K562 (cell line): ENCODE data around the gene SIRT3. TPM values are rescaled to one million over a fixed set of nuclear protein-coding genes. Genes with fewer than 3 reads are reported as not detected.

Source experiments
- ATF4 ChIP-seq: fragments of 450-650 bp; formaldehyde crosslinking; IDR thresholded peaks from 2 replicates; pipeline ENCODE4 v1.4.0; 2022; ENCODE audit warnings: mild to moderate bottlenecking, moderate library complexity
- BHLHE40 ChIP-seq: IDR thresholded peaks from 2 replicates; pipeline ENCODE4 v1.6.1; 2011; ENCODE audit warnings: low read length, improper control_type of control experiment
- CBX8 ChIP-seq: fragments of 200-600 bp; sonication (generic); IDR thresholded peaks from 2 replicates; pipeline ENCODE4 v1.6.1; 2012; ENCODE audit warnings: borderline replicate concordance, mixed run types, low read depth, mild to moderate bottlenecking, moderate library complexity, mixed read lengths, low read length, control low read depth, inconsistent platforms; ENCODE audit not compliant: poor library complexity, severe bottlenecking; ENCODE audit errors: extremely low read depth
- CEBPB ChIP-seq: fragments of 450-650 bp; IDR thresholded peaks from 2 replicates; pipeline ENCODE4 v1.6.1; 2016; ENCODE audit warnings: missing genetic modification characterization, missing compliant biosample characterization
- CGGBP1 ChIP-seq: fragments of 250-450 bp; sonication (Bioruptor Pico); IDR thresholded peaks from 2 replicates; pipeline ENCODE4 v1.9.0; 2021; ENCODE audit warnings: mild to moderate bottlenecking
- CREB3L1 ChIP-seq: fragments of 450-650 bp; IDR thresholded peaks from 2 replicates; pipeline ENCODE4 v1.6.1; 2014; ENCODE audit warnings: low read depth, mild to moderate bottlenecking, moderate library complexity, borderline replicate concordance
- KHSRP ChIP-seq: fragments of 450-650 bp; IDR thresholded peaks from 2 replicates; pipeline ENCODE4 v1.6.1; 2017
- LCOR ChIP-seq: sonication (generic); formaldehyde crosslinking; IDR thresholded peaks from 2 replicates; pipeline ENCODE4 v1.8.0; 2022; ENCODE audit warnings: mild to moderate bottlenecking, missing genetic modification reagents
- MCM7 ChIP-seq, 2 experiments: fragments of 450-650 bp; IDR thresholded peaks; 2 replicates each; pipeline ENCODE4 v1.6.1; 2016 to 2018
- PHF21A ChIP-seq: fragments of 450-650 bp; IDR thresholded peaks from 2 replicates; pipeline ENCODE4 v1.6.1; 2017; ENCODE audit warnings: low read depth, borderline replicate concordance
- TCF7 ChIP-seq: sonication (generic); IDR thresholded peaks from 2 replicates; pipeline ENCODE4 v1.6.1; 2016; ENCODE audit warnings: antibody characterized with exemption, borderline replicate concordance
- ZNF316 ChIP-seq: fragments of 450-650 bp; IDR thresholded peaks from 2 replicates; pipeline ENCODE4 v1.6.1; 2016
- ZNF407 ChIP-seq: fragments of 450-650 bp; IDR thresholded peaks from 2 replicates; pipeline ENCODE4 v1.6.1; 2016; ENCODE audit warnings: low read depth
- ZNF780A ChIP-seq: fragments of 250-450 bp; sonication (Bioruptor Pico); IDR thresholded peaks from 2 replicates; pipeline ENCODE4 v1.5.0; 2021; ENCODE audit warnings: mild to moderate bottlenecking
- polyA plus RNA-seq, 8 experiments: library from polyadenylated mRNA; depleted of rRNA in 4 of 8; stranded (reverse) in 5 of 8; unstranded in 3 of 8; fragments of >200 nt; fragmentation: Nextera tagmentation in 2 of 8; fragmentation: Illumina TruSeq in 1 of 8; extraction: Ambion mirVana in 2 of 8; extraction: Trizol in 1 of 8; gene quantifications; 2 replicates each; pipeline versions ENCODE4 v1.2.1 to v1.2.3, GENCODE V29; 2011 to 2014; ENCODE audit warnings: inconsistent platforms in 1 of 8, missing spikeins in 1 of 8
- total RNA-seq, 7 experiments: library from RNA; depleted of rRNA in 6 of 7; stranded (reverse); fragments of >200 nt in 6 of 7; fragmentation: Illumina TruSeq in 2 of 7; extraction: Trizol in 2 of 7; gene quantifications; 2 replicates each; pipeline versions ENCODE4 v1.2.1 to v1.2.3, GENCODE V29; 2011 to 2021; ENCODE audit warnings: low replicate concordance in 1 of 7
- TF ChIP-seq, protein P1 (sequence below): fragments of 250-450 bp; sonication (Bioruptor Pico); IDR thresholded peaks from 2 replicates; pipeline ENCODE4 v1.5.0; 2022; ENCODE audit warnings: mild to moderate bottlenecking

Gene SIRT3
- total and polyA plus RNA-seq, 9 of the 15 experiments (the other 6 are each of a cell fraction or from before 2014, with no cell fraction given), result 1.9 to 27.5 (median 14.5) TPM

GRCh38 chr11:269146-269890 is 33.2 kb upstream of the SIRT3 start (continued):
- TF ChIP-seq, protein P1, sequence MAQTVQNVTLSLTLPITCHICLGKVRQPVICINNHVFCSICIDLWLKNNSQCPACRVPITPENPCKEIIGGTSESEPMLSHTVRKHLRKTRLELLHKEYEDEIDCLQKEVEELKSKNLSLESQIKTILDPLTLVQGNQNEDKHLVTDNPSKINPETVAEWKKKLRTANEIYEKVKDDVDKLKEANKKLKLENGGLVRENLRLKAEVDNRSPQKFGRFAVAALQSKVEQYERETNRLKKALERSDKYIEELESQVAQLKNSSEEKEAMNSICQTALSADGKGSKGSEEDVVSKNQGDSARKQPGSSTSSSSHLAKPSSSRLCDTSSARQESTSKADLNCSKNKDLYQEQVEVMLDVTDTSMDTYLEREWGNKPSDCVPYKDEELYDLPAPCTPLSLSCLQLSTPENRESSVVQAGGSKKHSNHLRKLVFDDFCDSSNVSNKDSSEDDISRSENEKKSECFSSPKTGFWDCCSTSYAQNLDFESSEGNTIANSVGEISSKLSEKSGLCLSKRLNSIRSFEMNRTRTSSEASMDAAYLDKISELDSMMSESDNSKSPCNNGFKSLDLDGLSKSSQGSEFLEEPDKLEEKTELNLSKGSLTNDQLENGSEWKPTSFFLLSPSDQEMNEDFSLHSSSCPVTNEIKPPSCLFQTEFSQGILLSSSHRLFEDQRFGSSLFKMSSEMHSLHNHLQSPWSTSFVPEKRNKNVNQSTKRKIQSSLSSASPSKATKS (CRISPR knock-in tag), result 0 out of 2 replicates have a peak, but pooled peaks have one; percentile 11
- TF ChIP-seq TCF7, result no peak
- no peak for TF ChIP-seq CREB3L1
- TF ChIP-seq MCM7 (IDR thresholded peaks at IDR 0.05), result no peak
- TF ChIP-seq CBX8, result no peak
- no peak; the same call in 1 of the 2 replicates for TF ChIP-seq KHSRP
- TF ChIP-seq ZNF780A (CRISPR knock-in tag), result no peak
- TF ChIP-seq ATF4 (CRISPR knock-in tag), result peak; percentile 96
- TF ChIP-seq CEBPB (tag), result peak; percentile 99
- TF ChIP-seq ZNF407, result no peak
- TF ChIP-seq BHLHE40, result peak; percentile 87
- TF ChIP-seq PHF21A, result no peak
- TF ChIP-seq CGGBP1 (CRISPR knock-in tag), result no peak
- TF ChIP-seq ZNF316, result peak; percentile 21; the same call in 1 of the 2 replicates
- TF ChIP-seq LCOR (CRISPR knock-in tag), result no peak
